MV-4-11 (cell line): Measurements from ENCODE around the gene RFX2.
"Not testable (repeated sequence)": the region's sequence is repeated elsewhere in the genome, so short reads cannot be mapped to it uniquely, and the experiment has no call there.

Source experiments
- DNase-seq: peaks from one replicate; lab custom pipeline; 2025; lab: John Stamatoyannopoulos, UW

The RFX2 gene

GRCh38 chr19:6038634-6039405 is 71.5 kb downstream of the RFX2 start:
- DNase-seq: peak; percentile 59

GRCh38 chr19:6035026-6035425 is 75.3 kb downstream of the RFX2 start:
- DNase-seq: no peak

GRCh38 chr19:6034512-6034911 is 75.8 kb downstream of the RFX2 start:
- no peak for DNase-seq

- DNase-seq: no peak
Measured at GRCh38 chr19:6033744-6034264, 76.5 kb downstream of the RFX2 start.

GRCh38 chr19:6032827-6033226 is 77.5 kb downstream of the RFX2 start:
- no peak for DNase-seq

GRCh38 chr19:6032381-6032780 is 77.9 kb downstream of the RFX2 start:
- no peak for DNase-seq

- DNase-seq: peak; percentile 62
Measured at GRCh38 chr19:6030214-6030507, 80.1 kb downstream of the RFX2 start.

GRCh38 chr19:6026390-6027227 is 83.7 kb downstream of the RFX2 start:
- DNase-seq: no peak

GRCh38 chr19:6024756-6025155 is 85.5 kb downstream of the RFX2 start:
- DNase-seq: not testable (repeated sequence)

- no peak for DNase-seq
Measured at GRCh38 chr19:6023936-6024335, 86.4 kb downstream of the RFX2 start.

- DNase-seq: peak; percentile 65
Measured at GRCh38 chr19:6023085-6023682, 87.1 kb downstream of the RFX2 start.

GRCh38 chr19:6022570-6023064 is 87.7 kb downstream of the RFX2 start:
- DNase-seq: no peak

- peak; percentile 78 for DNase-seq
Measured at GRCh38 chr19:6021878-6022569, 88.3 kb downstream of the RFX2 start.

- DNase-seq: no peak
Measured at GRCh38 chr19:6020972-6021805, 89.1 kb downstream of the RFX2 start.

- peak; percentile 90 for DNase-seq
Measured at GRCh38 chr19:6020166-6020882, 90.0 kb downstream of the RFX2 start.

GRCh38 chr19:6018786-6019185 is 91.5 kb downstream of the RFX2 start:
- no peak for DNase-seq

- no peak for DNase-seq
Measured at GRCh38 chr19:6017576-6017975, 92.7 kb downstream of the RFX2 start.

GRCh38 chr19:6015841-6016545 is 94.3 kb downstream of the RFX2 start:
- DNase-seq: no peak

- no peak for DNase-seq
Measured at GRCh38 chr19:6014551-6015135, 95.7 kb downstream of the RFX2 start.
